IMR-90 (cell line): ENCODE measurements around the gene CRISPLD2.

ENCODE experiments used
- CEBPB ChIP-seq: IDR thresholded peaks from 2 replicates; pipeline ENCODE4 v1.6.1; 2012; ENCODE audit warnings: low read depth, low read length, improper control_type of control experiment
- CHD1 ChIP-seq: IDR thresholded peaks from 2 replicates; pipeline ENCODE4 v1.6.1; 2012; ENCODE audit warnings: low read depth, low read length, improper control_type of control experiment
- FOS ChIP-seq: fragments of 150-350 bp; IDR thresholded peaks from 2 replicates; pipeline ENCODE4 v1.6.1; 2016; ENCODE audit warnings: low read depth, low read length
- POLR2A ChIP-seq: IDR thresholded peaks from 2 replicates; pipeline ENCODE4 v1.6.1; 2012; ENCODE audit warnings: mild to moderate bottlenecking, low read depth, low read length
- TF ChIP-seq, protein P1 (sequence below): conservative IDR thresholded peaks from 2 replicates; pipeline ENCODE4 v1.5.1; 2012; ENCODE audit warnings: mild to moderate bottlenecking, low read depth, low read length, improper control_type of control experiment

DNA sequence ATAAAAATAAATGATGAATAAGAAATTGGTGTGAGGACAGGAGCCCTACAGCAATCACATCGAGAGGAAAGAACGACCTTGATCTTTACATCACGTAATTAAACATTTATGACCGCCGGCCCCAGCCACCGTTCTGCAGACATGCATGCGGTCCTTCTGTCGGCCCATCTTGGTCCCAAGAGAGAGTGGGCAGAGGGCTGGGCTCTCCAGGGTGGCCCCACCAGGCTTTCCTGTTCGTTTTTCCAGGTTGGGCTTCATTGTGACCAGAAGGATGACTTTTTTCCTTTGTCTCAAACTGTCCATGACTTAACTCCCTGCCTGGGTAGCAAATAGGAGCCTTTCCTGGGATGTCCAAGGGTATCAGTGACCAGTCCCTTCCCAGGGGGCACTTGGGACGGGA lies 3.3 kb upstream of the CRISPLD2 start:
- TF ChIP-seq, protein P1, sequence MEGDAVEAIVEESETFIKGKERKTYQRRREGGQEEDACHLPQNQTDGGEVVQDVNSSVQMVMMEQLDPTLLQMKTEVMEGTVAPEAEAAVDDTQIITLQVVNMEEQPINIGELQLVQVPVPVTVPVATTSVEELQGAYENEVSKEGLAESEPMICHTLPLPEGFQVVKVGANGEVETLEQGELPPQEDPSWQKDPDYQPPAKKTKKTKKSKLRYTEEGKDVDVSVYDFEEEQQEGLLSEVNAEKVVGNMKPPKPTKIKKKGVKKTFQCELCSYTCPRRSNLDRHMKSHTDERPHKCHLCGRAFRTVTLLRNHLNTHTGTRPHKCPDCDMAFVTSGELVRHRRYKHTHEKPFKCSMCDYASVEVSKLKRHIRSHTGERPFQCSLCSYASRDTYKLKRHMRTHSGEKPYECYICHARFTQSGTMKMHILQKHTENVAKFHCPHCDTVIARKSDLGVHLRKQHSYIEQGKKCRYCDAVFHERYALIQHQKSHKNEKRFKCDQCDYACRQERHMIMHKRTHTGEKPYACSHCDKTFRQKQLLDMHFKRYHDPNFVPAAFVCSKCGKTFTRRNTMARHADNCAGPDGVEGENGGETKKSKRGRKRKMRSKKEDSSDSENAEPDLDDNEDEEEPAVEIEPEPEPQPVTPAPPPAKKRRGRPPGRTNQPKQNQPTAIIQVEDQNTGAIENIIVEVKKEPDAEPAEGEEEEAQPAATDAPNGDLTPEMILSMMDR: no peak
- TF ChIP-seq FOS (no peak), CEBPB (no peak), POLR2A (no peak), CHD1 (no peak)
